B cell (primary cell): Measurements from ENCODE around the gene REST. TPM values are rescaled to one million over a fixed set of nuclear protein-coding genes. Genes with fewer than 3 reads are reported as not detected.

Experiments
- ATAC-seq: fragments of 200-7000 bp; cut with Tn5 transposase; one replicate; pipeline ENCODE4 v1.10.0; 2021; ENCODE audit warnings: low read depth, mild to moderate bottlenecking, moderate number of reproducible peaks, moderate library complexity
- CTCF ChIA-PET: fragments of 350-600 bp; sonication (Branson Sonifier 250); formaldehyde crosslinking; loops from one replicate; lab custom pipeline; 2021; ENCODE audit warnings: antibody characterized with exemption, inconsistent platforms; lab: Charles Lee
- POLR2A ChIA-PET: fragments of 350-600 bp; sonication (Branson Sonifier 250); formaldehyde crosslinking; loops from one replicate; lab custom pipeline; 2021; ENCODE audit warnings: antibody characterized with exemption; lab: Charles Lee
- DNase-seq: peaks from one replicate; pipeline ENCODE4 v3.0.0; 2013
- H2AFZ ChIP-seq: 2 replicates; pipeline ENCODE4 v1.6.1; 2012; ENCODE audit warnings: mild to moderate bottlenecking, low read depth, low read length; ENCODE audit not compliant: insufficient read depth, poor library complexity, severe bottlenecking
- H3K27ac ChIP-seq, 2 donors: 1 replicate in 1 of 2; 2 replicates in 1 of 2; pipeline ENCODE4 v1.5.1; 2012 to 2013; ENCODE audit warnings: low read length in 2 of 2, mild to moderate bottlenecking in 2 of 2, moderate library complexity in 1 of 2
- H3K27me3 ChIP-seq, 4 experiments: fragments of 200-600 bp in 1 of 4; sonication (generic) in 1 of 4; replicated peaks in 1 of 4; 1 replicate in 2 of 4; 2 replicates in 2 of 4; pipeline versions ENCODE4 v1.6.1 to v1.7.0; 2013 to 2016; ENCODE audit warnings: low read length in 3 of 4, mild to moderate bottlenecking in 2 of 4, mixed read lengths in 1 of 4, moderate library complexity in 1 of 4; ENCODE audit not compliant: insufficient read depth in 4 of 4, control insufficient read depth in 3 of 4; ENCODE audit errors: control extremely low read depth in 1 of 4
- H3K36me3 ChIP-seq, 2 experiments: replicated peaks in 1 of 2; 1 replicate in 1 of 2; 2 replicates in 1 of 2; pipeline versions ENCODE4 v1.6.1 to v1.7.1; 2013; ENCODE audit warnings: low read length in 1 of 2; ENCODE audit not compliant: insufficient read depth in 2 of 2, control insufficient read depth in 1 of 2; ENCODE audit errors: control extremely low read depth in 1 of 2, extremely low read depth in 1 of 2
- H3K4me1 ChIP-seq, 2 donors: fragments of 200-600 bp in 1 of 2; sonication (generic) in 1 of 2; 1 replicate in 1 of 2; 2 replicates in 1 of 2; pipeline versions ENCODE4 v1.5.1 to v1.6.1; 2013 to 2017; ENCODE audit warnings: low read length in 2 of 2; ENCODE audit not compliant: control insufficient read depth in 2 of 2, insufficient read depth in 2 of 2
- H3K4me2 ChIP-seq: replicated peaks from 2 replicates; pipeline ENCODE3; 2012; ENCODE audit warnings: mild to moderate bottlenecking, low read depth, low read length; ENCODE audit not compliant: poor library complexity, severe bottlenecking
- H3K4me3 ChIP-seq, 5 experiments: fragments of 200-600 bp in 1 of 5; sonication (generic) in 1 of 5; 1 replicate in 3 of 5; 2 replicates in 2 of 5; pipeline versions ENCODE4 v1.5.1 to v1.7.0; 2011 to 2016; ENCODE audit warnings: low read length in 4 of 5, mild to moderate bottlenecking in 4 of 5, low read depth in 2 of 5, control low read depth in 1 of 5, moderate library complexity in 1 of 5; ENCODE audit not compliant: insufficient read depth in 1 of 5; ENCODE audit errors: control extremely low read depth in 1 of 5, extremely low read depth in 1 of 5
- H3K79me2 ChIP-seq: fragments of 200-600 bp; sonication (generic); one replicate; pipeline ENCODE4 v1.6.0; 2016; ENCODE audit warnings: low read length; ENCODE audit not compliant: control insufficient read depth, insufficient read depth
- H3K9ac ChIP-seq: fragments of 200-600 bp; sonication (generic); 2 replicates; pipeline ENCODE4 v1.6.1; 2017; ENCODE audit warnings: mild to moderate bottlenecking, low read length, moderate library complexity
- H3K9me3 ChIP-seq, 3 donors: one replicate each; pipeline versions ENCODE4 v1.6.1 to v1.7.1; 2013; ENCODE audit warnings: low read length in 2 of 3; ENCODE audit not compliant: control insufficient read depth in 2 of 3, insufficient read depth in 1 of 3; ENCODE audit errors: control extremely low read depth in 1 of 3
- H4K20me1 ChIP-seq: 2 replicates; pipeline ENCODE4 v1.6.0; 2012; ENCODE audit warnings: mild to moderate bottlenecking, low read length; ENCODE audit not compliant: insufficient read depth, control insufficient read depth, poor library complexity, severe bottlenecking
- H3K27ac Mint-ChIP-seq: one replicate; pipeline ENCODE4 v1.8.0; 2021; ENCODE audit warnings: mixed read lengths
- H3K27me3 Mint-ChIP-seq: one replicate; pipeline ENCODE4 v1.8.0; 2021; ENCODE audit warnings: mixed read lengths
- H3K4me1 Mint-ChIP-seq: one replicate; pipeline ENCODE4 v1.8.0; 2021; ENCODE audit warnings: mixed read lengths
- H3K4me3 Mint-ChIP-seq: one replicate; pipeline ENCODE4 v1.8.0; 2021; ENCODE audit warnings: mixed read lengths
- H3K9me3 Mint-ChIP-seq: one replicate; pipeline ENCODE4 v1.8.0; 2022; ENCODE audit warnings: mixed read lengths; ENCODE audit not compliant: insufficient read depth
- EZH2 ChIP-seq: IDR thresholded peaks from 2 replicates; pipeline ENCODE4 v1.6.1; 2012; ENCODE audit warnings: borderline replicate concordance, low read depth, mild to moderate bottlenecking, moderate library complexity, low read length; ENCODE audit not compliant: insufficient read depth, poor library complexity, severe bottlenecking
- WGBS: methylation state at CpG from one replicate; pipeline ENCODE4 v1.1.5; 2013; ENCODE audit warnings: missing lambda C conversion rate; ENCODE audit not compliant: insufficient coverage; 5-methylcytosine and 5-hydroxymethylcytosine counted together
- intact Hi-C: fragments of 100-400 bp; cut with micrococcal nuclease; formaldehyde crosslinking; loops from one replicate; pipeline ENCODE4 v1.10.0; 2022
- polyA plus RNA-seq: library from polyadenylated mRNA; depleted of rRNA; stranded (reverse); fragments of >200 nt; gene quantifications from 2 replicates; pipeline ENCODE4 v1.2.3, GENCODE V29; 2012
- total RNA-seq, 2 donors: library from RNA; stranded (reverse); fragments of 120-200 nt in 1 of 2; gene quantifications; 1 replicate in 1 of 2; 2 replicates in 1 of 2; pipeline versions ENCODE4 v1.2.3 to v1.2.4, GENCODE V29; 2013 to 2022
- TF ChIP-seq, protein P1 (sequence below): fragments of 200-600 bp; IDR thresholded peaks from one replicate; pipeline ENCODE4 v1.8.0; 2022; ENCODE audit warnings: antibody characterized with exemption, mild to moderate bottlenecking

Gene REST
- total and polyA plus RNA-seq, 2 donors (not counting 1 experiment from before 2014, with no cell fraction given) = 6.2 to 59.4 TPM

DNA sequence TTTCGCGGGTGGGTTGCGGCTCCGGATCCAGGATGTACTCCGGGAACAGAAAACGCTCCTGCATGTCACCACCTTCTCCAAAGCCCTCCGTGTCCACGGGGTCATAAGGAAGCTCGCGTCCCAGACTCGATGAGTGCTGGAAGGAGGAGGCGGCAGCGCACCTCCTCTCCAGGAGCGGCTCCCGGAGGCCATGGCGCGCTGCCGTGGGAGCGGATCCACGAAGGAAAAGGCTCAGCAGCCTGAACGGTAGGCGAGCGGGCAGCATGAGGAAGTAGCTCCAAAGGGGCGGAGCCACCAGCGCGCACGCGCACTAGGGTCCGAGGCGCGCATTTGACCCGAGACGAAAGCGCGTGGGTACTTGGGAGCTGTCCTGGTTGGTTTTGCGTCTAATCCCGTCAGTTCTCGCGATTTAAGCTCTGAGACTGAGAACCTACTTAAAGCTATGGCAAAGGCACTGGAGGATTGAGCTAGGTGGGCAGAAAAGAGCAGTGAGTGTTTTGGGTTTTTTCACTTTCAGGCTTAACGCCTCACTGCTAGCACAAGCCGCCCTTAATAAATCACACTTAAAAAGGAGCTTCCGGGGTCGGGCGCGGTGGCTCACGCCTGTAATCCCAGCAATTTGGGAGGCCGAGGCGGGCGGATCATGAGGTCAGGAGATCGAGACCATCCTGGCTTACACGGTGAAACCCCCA, 69.8 kb downstream of the REST start, which contains the start of gene NOA1:
Gene NOA1 (minus strand): TSS at position 286 of the 692 bp plus-strand sequence. CDS start 21 bp downstream, at position 265.
- intact Hi-C loops = loop anchor here (1.0 to 5.0 kb wide), 8 partner anchors 70 to 1580 kb away; partner anchors contain the start of genes CEP135, CLOCK, EXOC1 and PPAT
- Histone ChIP-seq H3K4me1 (peaks cover 35 to 40% of the 10 kb centered on the region in 2 donors), H3K9me3 (no peaks in the 10 kb centered on the region), H4K20me1 (peaks cover 64% of the 10 kb centered on the region), H3K27ac (peak within 1 kb of the TSS; percentile 73 to 84), H2AFZ (peak within 1 kb of the TSS; percentile 98), H3K4me2 (peak within 1 kb of the TSS; percentile 95), H3K9ac (peak within 1 kb of the TSS; percentile 88), H3K79me2 (peaks cover 78% of the 10 kb centered on the region), H3K36me3 (peaks cover 12 to 21% of the 10 kb centered on the region in 2 experiments), H3K27me3 (no peaks in the 10 kb centered on the region), H3K4me3 (peak within 1 kb of the TSS; percentile 74 to 95 (median 91))
- TF ChIP-seq EZH2 = no peak
- TF ChIP-seq, protein P1, sequence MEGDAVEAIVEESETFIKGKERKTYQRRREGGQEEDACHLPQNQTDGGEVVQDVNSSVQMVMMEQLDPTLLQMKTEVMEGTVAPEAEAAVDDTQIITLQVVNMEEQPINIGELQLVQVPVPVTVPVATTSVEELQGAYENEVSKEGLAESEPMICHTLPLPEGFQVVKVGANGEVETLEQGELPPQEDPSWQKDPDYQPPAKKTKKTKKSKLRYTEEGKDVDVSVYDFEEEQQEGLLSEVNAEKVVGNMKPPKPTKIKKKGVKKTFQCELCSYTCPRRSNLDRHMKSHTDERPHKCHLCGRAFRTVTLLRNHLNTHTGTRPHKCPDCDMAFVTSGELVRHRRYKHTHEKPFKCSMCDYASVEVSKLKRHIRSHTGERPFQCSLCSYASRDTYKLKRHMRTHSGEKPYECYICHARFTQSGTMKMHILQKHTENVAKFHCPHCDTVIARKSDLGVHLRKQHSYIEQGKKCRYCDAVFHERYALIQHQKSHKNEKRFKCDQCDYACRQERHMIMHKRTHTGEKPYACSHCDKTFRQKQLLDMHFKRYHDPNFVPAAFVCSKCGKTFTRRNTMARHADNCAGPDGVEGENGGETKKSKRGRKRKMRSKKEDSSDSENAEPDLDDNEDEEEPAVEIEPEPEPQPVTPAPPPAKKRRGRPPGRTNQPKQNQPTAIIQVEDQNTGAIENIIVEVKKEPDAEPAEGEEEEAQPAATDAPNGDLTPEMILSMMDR = no peak
- POLR2A ChIA-PET = interaction anchor here (0.9 to 3.4 kb wide), 6 partner anchors 12 to 1030 kb away, joined by 4 to 18 read pairs (median 10); partner anchors contain the start of genes AASDH, PAICS, PPAT and REST
- CTCF ChIA-PET = interaction anchor here (0.7 to 2.6 kb wide), 10 partner anchors 14 to 1582 kb away, joined by 3 to 14 read pairs (median 4); partner anchors contain the start of genes PAICS, PPAT, REST and TMEM165
- peaks cover 57% of the 10 kb centered on the region for H3K4me1 Mint-ChIP-seq
- ATAC-seq = peak; percentile 82
- H3K27me3 Mint-ChIP-seq = no peaks in the 10 kb centered on the region
- H3K27ac Mint-ChIP-seq = peak within 1 kb of the TSS; percentile 98
- H3K9me3 Mint-ChIP-seq = no peaks in the 10 kb centered on the region
- peak; percentile 99 for DNase-seq
- under 1% methylated on average over 36 of the region's 51 CpGs for WGBS
- H3K4me3 Mint-ChIP-seq = peak within 1 kb of the TSS; percentile 100
